ENCODE measurements around the gene FOXP1. TPM values are rescaled to one million over a fixed set of nuclear protein-coding genes. Genes with fewer than 3 reads are reported as not detected.

FOXP1 gene
- total RNA-seq, 1 donor from 2014 or later = 31.1 TPM

- Mint-ChIP-seq H3K36me3 (ENCODE audit: unreplicated experiment) (no peaks in the 10 kb centered on the region), H3K27ac (ENCODE audit: unreplicated experiment) (no peak overlapping the region), H3K4me3 (ENCODE audit: unreplicated experiment) (no peak overlapping the region), H3K9me3 (ENCODE audit: unreplicated experiment) (peaks cover 1% of the 10 kb centered on the region), H3K27me3 (ENCODE audit: unreplicated experiment) (no peaks in the 10 kb centered on the region), H3K4me1 (ENCODE audit: low read depth, unreplicated experiment) (peaks cover 15% of the 10 kb centered on the region)
- DNase-seq = no peak
- no peak for TF ChIP-seq CTCF (IDR thresholded peaks at IDR 0.05; ENCODE audit: partially characterized antibody, unreplicated experiment)
Observed at GRCh38 chr3:71148455-71149060, 435.0 kb downstream of the FOXP1 start.

GRCh38 chr3:71146673-71147072 lies 436.9 kb downstream of the FOXP1 start:
- Mint-ChIP-seq H3K4me1 (ENCODE audit: low read depth, unreplicated experiment) (peaks cover 24% of the 10 kb centered on the region), H3K27ac (ENCODE audit: unreplicated experiment) (no peak overlapping the region), H3K27me3 (ENCODE audit: unreplicated experiment) (no peaks in the 10 kb centered on the region)

GRCh38 chr3:71145954-71146353 lies 437.6 kb downstream of the FOXP1 start:
- peaks cover 23% of the 10 kb centered on the region for H3K4me1 Mint-ChIP-seq (ENCODE audit: low read depth, unreplicated experiment)
- H3K9me3 Mint-ChIP-seq (ENCODE audit: unreplicated experiment) = peaks cover 1% of the 10 kb centered on the region
- no peaks in the 10 kb centered on the region for H3K36me3 Mint-ChIP-seq (ENCODE audit: unreplicated experiment)
- H3K27me3 Mint-ChIP-seq (ENCODE audit: unreplicated experiment) = no peaks in the 10 kb centered on the region
- no peak for TF ChIP-seq CTCF (IDR thresholded peaks at IDR 0.05; ENCODE audit: partially characterized antibody, unreplicated experiment)
- no peak overlapping the region for H3K27ac Mint-ChIP-seq (ENCODE audit: unreplicated experiment)
- no peak overlapping the region for H3K4me3 Mint-ChIP-seq (ENCODE audit: unreplicated experiment)
- no peak for DNase-seq

More at GRCh38 chr3:71146673-71147072, 436.9 kb downstream of the FOXP1 start:
- no peak for TF ChIP-seq CTCF (IDR thresholded peaks at IDR 0.05; ENCODE audit: partially characterized antibody, unreplicated experiment)
- peak; percentile 45 for DNase-seq
- Mint-ChIP-seq H3K4me3 (ENCODE audit: unreplicated experiment) (peak overlapping the region; percentile 23), H3K36me3 (ENCODE audit: unreplicated experiment) (no peaks in the 10 kb centered on the region), H3K9me3 (ENCODE audit: unreplicated experiment) (peaks cover 1% of the 10 kb centered on the region)

- Mint-ChIP-seq H3K4me3 (ENCODE audit: unreplicated experiment) (no peak overlapping the region), H3K36me3 (ENCODE audit: unreplicated experiment) (no peaks in the 10 kb centered on the region), H3K27ac (ENCODE audit: unreplicated experiment) (no peak overlapping the region)
Observed at GRCh38 chr3:71144525-71145253, 438.8 kb downstream of the FOXP1 start.

More at GRCh38 chr3:71144525-71145253, 438.8 kb downstream of the FOXP1 start:
- H3K27me3 Mint-ChIP-seq (ENCODE audit: unreplicated experiment) = no peaks in the 10 kb centered on the region
- peaks cover 1% of the 10 kb centered on the region for H3K9me3 Mint-ChIP-seq (ENCODE audit: unreplicated experiment)
- DNase-seq = no peak
- peaks cover 23% of the 10 kb centered on the region for H3K4me1 Mint-ChIP-seq (ENCODE audit: low read depth, unreplicated experiment)
- no peak for TF ChIP-seq CTCF (IDR thresholded peaks at IDR 0.05; ENCODE audit: partially characterized antibody, unreplicated experiment)

Measured in glutamatergic neuron (in vitro differentiated cells).